ENCODE measurements around the gene NCKAP5. TPM values are rescaled to one million over a fixed set of nuclear protein-coding genes. Genes with fewer than 3 reads are reported as not detected.

NCKAP5 gene
- total RNA-seq, 1 donor from 2014 or later: 27.9 TPM

DNA sequence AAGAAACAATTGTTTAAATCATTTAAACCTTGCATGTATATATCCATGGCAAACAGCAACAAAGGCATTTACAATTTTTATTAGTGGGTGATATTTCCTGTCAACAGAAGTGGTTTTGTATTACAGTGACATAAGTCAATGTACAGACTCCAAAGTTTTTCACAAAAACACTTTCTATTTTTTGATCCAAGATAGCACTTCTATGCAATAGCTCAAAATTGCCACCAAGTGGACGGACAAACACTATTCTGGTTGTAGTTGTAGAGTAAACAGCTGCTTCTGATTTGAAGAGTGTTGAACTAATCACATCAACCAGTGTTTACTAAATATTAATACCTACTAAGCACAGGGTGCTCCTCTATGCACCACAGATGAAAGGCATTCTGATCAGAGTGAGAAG, 421.4 kb downstream of the NCKAP5 start:
- H3K27me3 Mint-ChIP-seq (ENCODE audit: low read depth): no peaks in the 10 kb centered on the region
- no peak overlapping the region for H3K27ac Mint-ChIP-seq (ENCODE audit: unreplicated experiment)
- H3K9me3 Mint-ChIP-seq: no peaks in the 10 kb centered on the region
- TF ChIP-seq, protein P1, sequence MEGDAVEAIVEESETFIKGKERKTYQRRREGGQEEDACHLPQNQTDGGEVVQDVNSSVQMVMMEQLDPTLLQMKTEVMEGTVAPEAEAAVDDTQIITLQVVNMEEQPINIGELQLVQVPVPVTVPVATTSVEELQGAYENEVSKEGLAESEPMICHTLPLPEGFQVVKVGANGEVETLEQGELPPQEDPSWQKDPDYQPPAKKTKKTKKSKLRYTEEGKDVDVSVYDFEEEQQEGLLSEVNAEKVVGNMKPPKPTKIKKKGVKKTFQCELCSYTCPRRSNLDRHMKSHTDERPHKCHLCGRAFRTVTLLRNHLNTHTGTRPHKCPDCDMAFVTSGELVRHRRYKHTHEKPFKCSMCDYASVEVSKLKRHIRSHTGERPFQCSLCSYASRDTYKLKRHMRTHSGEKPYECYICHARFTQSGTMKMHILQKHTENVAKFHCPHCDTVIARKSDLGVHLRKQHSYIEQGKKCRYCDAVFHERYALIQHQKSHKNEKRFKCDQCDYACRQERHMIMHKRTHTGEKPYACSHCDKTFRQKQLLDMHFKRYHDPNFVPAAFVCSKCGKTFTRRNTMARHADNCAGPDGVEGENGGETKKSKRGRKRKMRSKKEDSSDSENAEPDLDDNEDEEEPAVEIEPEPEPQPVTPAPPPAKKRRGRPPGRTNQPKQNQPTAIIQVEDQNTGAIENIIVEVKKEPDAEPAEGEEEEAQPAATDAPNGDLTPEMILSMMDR (conservative IDR thresholded peaks at IDR 0.05): no peak
- no peak overlapping the region for H3K4me3 Mint-ChIP-seq
- DNase-seq (ENCODE audit: low read depth, low spot score): no peak
- peaks cover 6% of the 10 kb centered on the region for H3K36me3 Mint-ChIP-seq (ENCODE audit: low read depth)
- no peaks in the 10 kb centered on the region for H3K4me1 Mint-ChIP-seq

DNA sequence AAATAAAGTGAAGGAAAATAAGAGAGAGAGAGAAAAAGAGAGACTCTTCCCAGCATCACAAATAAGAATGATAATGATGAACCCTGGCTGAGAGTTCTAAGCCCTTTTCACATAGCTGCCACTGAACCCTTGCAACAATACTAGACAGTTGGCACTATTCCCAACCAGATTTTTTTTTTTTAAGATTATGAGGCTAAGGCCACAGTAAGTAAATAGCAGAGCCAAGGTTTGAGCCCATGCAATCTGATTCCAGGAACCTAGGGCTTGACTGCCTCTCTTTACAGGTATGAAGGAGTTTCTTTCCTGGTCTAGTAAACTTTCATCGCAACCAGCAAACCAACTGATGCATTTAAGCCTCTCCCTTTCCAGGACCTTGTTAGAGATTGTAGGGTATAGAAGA, 424.6 kb downstream of the NCKAP5 start:
- Mint-ChIP-seq H3K27ac (ENCODE audit: unreplicated experiment) (no peak overlapping the region), H3K9me3 (no peaks in the 10 kb centered on the region), H3K27me3 (ENCODE audit: low read depth) (no peaks in the 10 kb centered on the region), H3K36me3 (ENCODE audit: low read depth) (no peaks in the 10 kb centered on the region), H3K4me3 (no peak overlapping the region), H3K4me1 (peaks cover 30% of the 10 kb centered on the region)
- no peak for DNase-seq (ENCODE audit: low read depth, low spot score)
- TF ChIP-seq, protein P1 (conservative IDR thresholded peaks at IDR 0.05): no peak

DNA sequence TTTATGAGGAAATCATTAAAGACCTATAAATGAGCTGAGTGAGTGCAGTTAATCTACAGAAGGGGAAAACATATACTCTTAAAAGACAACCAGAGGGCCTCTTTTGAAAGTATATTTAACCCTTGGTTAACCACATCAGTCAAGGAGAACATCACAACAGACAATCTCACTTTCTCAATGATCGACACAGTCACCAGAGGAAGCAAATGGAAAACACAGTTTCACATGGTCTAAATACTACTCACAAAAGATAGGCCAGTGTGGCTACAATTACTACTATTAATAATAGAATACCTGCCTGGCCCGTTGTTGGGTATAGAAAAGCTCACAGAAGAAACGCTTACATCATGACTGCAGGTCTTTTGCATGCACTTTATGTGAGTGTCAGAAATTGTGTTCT, 426.2 kb downstream of the NCKAP5 start:
- H3K27me3 Mint-ChIP-seq (ENCODE audit: low read depth): no peaks in the 10 kb centered on the region
- TF ChIP-seq, protein P1 (conservative IDR thresholded peaks at IDR 0.05): no peak
- no peak overlapping the region for H3K27ac Mint-ChIP-seq (ENCODE audit: unreplicated experiment)
- H3K4me3 Mint-ChIP-seq: no peak overlapping the region
- H3K36me3 Mint-ChIP-seq (ENCODE audit: low read depth): peaks cover 3% of the 10 kb centered on the region
- no peak for DNase-seq (ENCODE audit: low read depth, low spot score)
- no peaks in the 10 kb centered on the region for H3K9me3 Mint-ChIP-seq
- peaks cover 41% of the 10 kb centered on the region for H3K4me1 Mint-ChIP-seq

DNA sequence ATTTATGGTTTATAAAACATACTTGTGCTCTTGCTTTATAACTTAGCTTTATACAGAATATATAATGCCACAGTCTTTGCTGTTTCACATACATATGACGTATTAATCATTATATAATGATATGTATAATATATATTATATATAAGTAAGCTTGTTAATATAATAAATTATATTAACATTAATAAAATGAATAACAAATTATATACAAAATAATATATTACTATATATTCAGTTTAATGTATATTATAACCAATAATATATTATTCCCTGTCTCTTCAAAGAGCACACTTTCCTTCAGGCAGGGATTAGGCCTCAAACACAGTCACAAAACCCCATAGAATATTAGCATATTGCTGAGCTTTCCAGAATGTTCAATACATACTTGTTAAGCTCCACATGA, 427.6 kb downstream of the NCKAP5 start:
- DNase-seq (ENCODE audit: low read depth, low spot score): no peak
- no peak overlapping the region for H3K4me3 Mint-ChIP-seq
- H3K9me3 Mint-ChIP-seq: no peaks in the 10 kb centered on the region
- peaks cover 41% of the 10 kb centered on the region for H3K4me1 Mint-ChIP-seq
- TF ChIP-seq, protein P1 (conservative IDR thresholded peaks at IDR 0.05): no peak
- H3K27me3 Mint-ChIP-seq (ENCODE audit: low read depth): no peaks in the 10 kb centered on the region
- H3K27ac Mint-ChIP-seq (ENCODE audit: unreplicated experiment): no peak overlapping the region
- peaks cover 3% of the 10 kb centered on the region for H3K36me3 Mint-ChIP-seq (ENCODE audit: low read depth)

DNA sequence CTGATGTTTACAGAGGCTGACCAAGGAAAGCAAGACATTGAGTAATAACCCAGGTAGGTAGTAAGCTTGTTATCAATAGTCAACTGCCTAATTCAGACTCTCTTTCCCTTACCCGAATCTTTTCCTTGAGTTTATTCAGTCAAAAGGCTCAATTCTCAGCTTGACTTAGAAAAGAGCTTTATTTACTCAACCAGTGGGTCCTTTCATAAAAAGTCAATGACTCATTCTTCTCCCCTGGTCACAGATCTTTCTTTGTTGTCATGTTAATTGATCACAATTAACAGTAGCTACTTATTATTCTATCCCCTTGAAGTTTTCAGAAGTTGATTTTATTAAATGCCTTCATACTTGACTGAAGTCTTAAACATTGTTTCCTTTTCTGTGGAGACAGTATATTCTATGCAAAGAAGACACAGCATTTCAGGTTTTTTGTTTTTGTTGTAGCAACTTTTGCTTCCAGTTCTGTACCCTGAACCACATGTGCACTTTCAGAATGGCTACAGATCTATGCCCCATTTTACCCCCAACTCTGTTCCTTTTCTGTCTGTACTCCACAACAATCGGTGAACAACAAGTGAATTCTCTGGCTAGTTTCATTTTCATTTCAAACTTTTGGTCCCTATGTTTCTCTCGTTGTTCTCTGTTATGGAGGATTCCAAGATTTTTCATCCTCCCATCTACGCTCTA, 428.3 kb downstream of the NCKAP5 start:
- H3K9me3 Mint-ChIP-seq: no peaks in the 10 kb centered on the region
- H3K4me3 Mint-ChIP-seq: no peak overlapping the region
- peaks cover 3% of the 10 kb centered on the region for H3K36me3 Mint-ChIP-seq (ENCODE audit: low read depth)
- H3K27ac Mint-ChIP-seq (ENCODE audit: unreplicated experiment): peak overlapping the region; percentile 47
- peaks cover 41% of the 10 kb centered on the region for H3K4me1 Mint-ChIP-seq
- H3K27me3 Mint-ChIP-seq (ENCODE audit: low read depth): no peaks in the 10 kb centered on the region
- DNase-seq (ENCODE audit: low read depth, low spot score): no peak
- TF ChIP-seq, protein P1 (conservative IDR thresholded peaks at IDR 0.05): no peak

All from neural crest cell (in vitro differentiated cells).